GM21367 (cell line): ENCODE results near the gene RBX1.
A peak's percentile ranks its signal among the peaks of the same experiment; 100 is the strongest.

ENCODE experiments used
- ATAC-seq: cut with Tn5 transposase; IDR thresholded peaks from one replicate; pipeline ENCODE4 v1.9.1; 2021; ENCODE audit not compliant: unreplicated experiment

The RBX1 gene

DNA sequence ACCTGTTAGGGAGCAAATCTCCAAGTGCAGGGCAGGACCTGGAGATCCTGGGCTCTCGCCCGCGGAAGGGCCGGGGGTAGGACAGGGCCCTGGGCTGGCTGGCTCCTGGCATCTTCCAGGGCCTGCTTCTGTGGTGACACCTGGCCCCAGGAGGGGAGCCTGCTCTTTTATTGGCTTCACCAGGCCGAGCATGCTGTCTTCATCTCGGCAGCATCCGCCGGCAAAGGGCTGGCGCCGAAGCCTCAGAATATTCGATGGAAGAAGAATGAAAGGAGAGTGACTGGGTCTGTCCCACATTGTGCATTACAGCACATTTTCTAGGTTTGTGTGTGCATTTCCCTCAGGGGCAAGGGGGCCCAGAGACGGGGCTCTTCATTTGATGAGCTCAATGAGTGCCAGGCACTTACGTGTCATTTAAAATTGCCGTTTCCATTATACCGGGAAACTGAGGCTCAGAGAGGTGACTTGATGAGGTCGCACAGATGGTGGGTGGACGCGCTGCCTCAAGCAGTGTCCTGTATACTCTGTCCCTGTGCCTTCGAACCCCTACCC is 70.0 kb downstream of the RBX1 start:
- no peak for ATAC-seq

- ATAC-seq, result peak; percentile 39
Observed at GRCh38 chr22:41021613-41022454, 70.7 kb downstream of the RBX1 start.

DNA sequence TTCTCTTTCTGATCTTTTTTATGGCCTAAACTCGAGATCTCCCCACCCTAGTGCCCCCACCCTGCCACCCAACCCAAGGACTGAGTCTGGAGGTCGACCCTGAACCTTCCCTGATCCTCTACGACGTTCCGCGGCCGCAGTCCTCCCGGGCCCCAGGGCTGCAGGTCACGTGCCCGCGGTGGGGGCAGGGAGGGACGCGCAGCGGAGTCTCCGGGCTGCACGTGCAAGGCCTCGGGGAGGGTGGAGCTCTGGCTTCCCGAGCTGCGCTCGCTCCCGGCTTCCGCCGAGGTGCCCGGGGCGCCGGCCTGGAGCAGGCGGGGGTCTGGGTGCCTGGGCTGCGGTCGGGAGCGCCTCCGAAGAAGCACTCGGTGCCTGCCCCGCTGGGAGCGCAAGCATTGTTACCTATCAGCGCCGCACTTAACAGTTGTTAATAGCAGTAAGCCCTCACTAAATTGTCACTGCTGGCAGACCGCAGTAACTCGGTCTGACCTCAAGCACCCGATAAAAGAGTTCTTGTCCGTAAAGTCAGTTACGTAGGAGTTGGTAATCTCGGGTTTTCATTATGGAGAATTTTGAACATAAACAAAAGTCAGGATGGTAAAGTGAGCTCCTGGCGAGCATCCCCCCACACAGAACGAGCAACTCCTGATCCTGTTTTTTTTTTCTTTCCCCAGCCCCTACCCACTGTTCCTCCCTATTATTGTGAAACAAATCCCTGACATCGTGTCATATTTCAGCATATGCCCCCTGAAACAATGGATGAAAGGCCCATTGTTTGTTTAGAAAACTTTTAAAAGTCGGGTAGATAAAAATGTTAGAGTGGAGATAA is 71.5 kb downstream of the RBX1 start:
- peak; percentile 57 for ATAC-seq
